Melanocyte of skin (primary cell): ENCODE results near the gene CLEC19A. TPM values are rescaled to one million over a fixed set of nuclear protein-coding genes. Genes with fewer than 3 reads are reported as not detected.

Experiments used
- total RNA-seq, 2 donors: library from RNA; depleted of rRNA; stranded (reverse); fragments of >200 nt; gene quantifications; 2 replicates each; pipeline ENCODE4 v1.2.3, GENCODE V29; 2012

Gene CLEC19A
- total RNA-seq = not detected

GRCh38 chr16:19285431-19285830 is at the start of gene CLEC19A:
Gene CLEC19A, plus strand, starts transcription at chr16:19285731. Its CDS starts 121 bp downstream, at chr16:19285852.

Other genes with a start within 250 kb of the CLEC19A start
- gene COQ7, start 218.1 kb upstream of the CLEC19A start, total RNA-seq = 10 to 100 TPM; 12.3 to 23.1 TPM
- 10 to 100 TPM; 28.0 to 28.6 TPM for gene ITPRIPL2, start 171.8 kb upstream of the CLEC19A start, total RNA-seq
- under 1 TPM in 1 of 2 donors, not detected in 1; under 0.01 TPM for gene SYT17, start 117.5 kb upstream of the CLEC19A start, total RNA-seq
- not detected for gene TMC5, start 132.2 kb downstream of the CLEC19A start, total RNA-seq
- gene GDE1, start 236.4 kb downstream of the CLEC19A start, total RNA-seq = 10 to 100 TPM; 65.3 to 68.1 TPM
- 10 to 100 TPM in 1 of 2 donors, 1 to 10 TPM in 1; 9.3 to 12.7 TPM for gene CCP110, start 238.2 kb downstream of the CLEC19A start, total RNA-seq